ENCODE results near the gene TUBAL3. TPM values are rescaled to one million over a fixed set of nuclear protein-coding genes. Genes with fewer than 3 reads are reported as not detected.

TUBAL3 gene
- total and polyA plus RNA-seq, 4 donors: 0.75 TPM; not detected in 3

DNA sequence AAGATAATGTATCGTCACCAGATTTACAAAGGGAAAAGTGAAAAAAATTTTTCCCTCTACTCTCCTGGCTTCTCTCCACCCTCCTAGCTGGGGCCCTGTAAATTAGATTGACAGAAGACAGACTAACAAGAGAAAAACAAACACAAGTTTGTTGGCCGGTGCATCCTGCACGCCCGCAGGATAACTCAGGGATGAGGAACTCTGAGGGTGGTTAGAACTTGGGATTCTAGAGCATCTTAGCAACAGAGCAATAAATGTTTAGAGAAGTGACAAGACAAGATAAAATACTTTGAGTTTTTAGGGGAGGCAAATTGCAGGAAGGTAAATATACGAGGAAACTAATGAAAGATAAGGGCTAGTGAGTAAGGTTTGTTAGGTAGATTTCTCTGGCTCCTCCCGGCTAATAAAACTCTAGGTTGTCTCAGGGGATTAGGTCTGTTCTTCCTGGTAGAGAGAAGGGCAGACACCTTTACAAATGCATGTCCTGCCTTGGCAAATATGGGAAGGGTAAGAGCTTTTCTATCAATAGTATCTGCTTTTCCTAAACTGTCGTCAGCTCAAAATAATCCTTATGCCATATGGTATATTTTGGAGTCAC lies 44.2 kb downstream of the TUBAL3 start:
- Histone ChIP-seq H3K4me1 (ENCODE audit: control insufficient read depth in 4 of 4, insufficient read depth in 4 of 4, low read length in 3 of 4) (no peaks in the 10 kb centered on the region), H3K27me3 (ENCODE audit: control insufficient read depth in 4 of 4, insufficient read depth in 4 of 4, low read length in 3 of 4) (peaks cover 0 to 4% (median 0%) of the 10 kb centered on the region in 4 donors), H3K9me3 (ENCODE audit: control insufficient read depth in 4 of 4, low read length in 3 of 4) (no peaks in the 10 kb centered on the region), H3K4me3 (ENCODE audit: low read depth in 1 of 3, low read length in 3 of 3) (no peak overlapping the region), H3K9ac (ENCODE audit: low read depth in 1 of 2, low read length in 2 of 2) (no peak overlapping the region), H3K36me3 (ENCODE audit: control insufficient read depth in 4 of 4, insufficient read depth in 3 of 4, low read depth in 1 of 4, low read length in 3 of 4) (no peaks in the 10 kb centered on the region), H3K27ac (ENCODE audit: low read depth in 1 of 2, low read length in 2 of 2) (no peak overlapping the region)
- WGBS: 42% methylated on average over 7 of the region's 7 CpGs
- no peak for DNase-seq (ENCODE audit: low spot score)
- no peak for TF ChIP-seq TAF1 (conservative IDR thresholded peaks at IDR 0.05)
- TF ChIP-seq, protein P1, sequence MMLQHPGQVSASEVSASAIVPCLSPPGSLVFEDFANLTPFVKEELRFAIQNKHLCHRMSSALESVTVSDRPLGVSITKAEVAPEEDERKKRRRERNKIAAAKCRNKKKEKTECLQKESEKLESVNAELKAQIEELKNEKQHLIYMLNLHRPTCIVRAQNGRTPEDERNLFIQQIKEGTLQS (IDR thresholded peaks at IDR 0.05): no peak
- TF ChIP-seq GABPA (IDR thresholded peaks at IDR 0.05 in 1 of 2, conservative IDR thresholded peaks at IDR 0.05 in 1 of 2): no peak
- TF ChIP-seq YY1 (IDR thresholded peaks at IDR 0.05): no peak
- no peak for TF ChIP-seq EGR1 (IDR thresholded peaks at IDR 0.05; ENCODE audit: low read depth in 2 of 2)
- TF ChIP-seq HNF4G (IDR thresholded peaks at IDR 0.05): no peak
- no peak for TF ChIP-seq RAD21 (IDR thresholded peaks at IDR 0.05)
- TF ChIP-seq JUND (IDR thresholded peaks at IDR 0.05): no peak
- TF ChIP-seq, protein P2, sequence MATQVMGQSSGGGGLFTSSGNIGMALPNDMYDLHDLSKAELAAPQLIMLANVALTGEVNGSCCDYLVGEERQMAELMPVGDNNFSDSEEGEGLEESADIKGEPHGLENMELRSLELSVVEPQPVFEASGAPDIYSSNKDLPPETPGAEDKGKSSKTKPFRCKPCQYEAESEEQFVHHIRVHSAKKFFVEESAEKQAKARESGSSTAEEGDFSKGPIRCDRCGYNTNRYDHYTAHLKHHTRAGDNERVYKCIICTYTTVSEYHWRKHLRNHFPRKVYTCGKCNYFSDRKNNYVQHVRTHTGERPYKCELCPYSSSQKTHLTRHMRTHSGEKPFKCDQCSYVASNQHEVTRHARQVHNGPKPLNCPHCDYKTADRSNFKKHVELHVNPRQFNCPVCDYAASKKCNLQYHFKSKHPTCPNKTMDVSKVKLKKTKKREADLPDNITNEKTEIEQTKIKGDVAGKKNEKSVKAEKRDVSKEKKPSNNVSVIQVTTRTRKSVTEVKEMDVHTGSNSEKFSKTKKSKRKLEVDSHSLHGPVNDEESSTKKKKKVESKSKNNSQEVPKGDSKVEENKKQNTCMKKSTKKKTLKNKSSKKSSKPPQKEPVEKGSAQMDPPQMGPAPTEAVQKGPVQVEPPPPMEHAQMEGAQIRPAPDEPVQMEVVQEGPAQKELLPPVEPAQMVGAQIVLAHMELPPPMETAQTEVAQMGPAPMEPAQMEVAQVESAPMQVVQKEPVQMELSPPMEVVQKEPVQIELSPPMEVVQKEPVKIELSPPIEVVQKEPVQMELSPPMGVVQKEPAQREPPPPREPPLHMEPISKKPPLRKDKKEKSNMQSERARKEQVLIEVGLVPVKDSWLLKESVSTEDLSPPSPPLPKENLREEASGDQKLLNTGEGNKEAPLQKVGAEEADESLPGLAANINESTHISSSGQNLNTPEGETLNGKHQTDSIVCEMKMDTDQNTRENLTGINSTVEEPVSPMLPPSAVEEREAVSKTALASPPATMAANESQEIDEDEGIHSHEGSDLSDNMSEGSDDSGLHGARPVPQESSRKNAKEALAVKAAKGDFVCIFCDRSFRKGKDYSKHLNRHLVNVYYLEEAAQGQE (IDR thresholded peaks at IDR 0.05): no peak
- TF ChIP-seq NR2F2 (IDR thresholded peaks at IDR 0.05): no peak

DNA sequence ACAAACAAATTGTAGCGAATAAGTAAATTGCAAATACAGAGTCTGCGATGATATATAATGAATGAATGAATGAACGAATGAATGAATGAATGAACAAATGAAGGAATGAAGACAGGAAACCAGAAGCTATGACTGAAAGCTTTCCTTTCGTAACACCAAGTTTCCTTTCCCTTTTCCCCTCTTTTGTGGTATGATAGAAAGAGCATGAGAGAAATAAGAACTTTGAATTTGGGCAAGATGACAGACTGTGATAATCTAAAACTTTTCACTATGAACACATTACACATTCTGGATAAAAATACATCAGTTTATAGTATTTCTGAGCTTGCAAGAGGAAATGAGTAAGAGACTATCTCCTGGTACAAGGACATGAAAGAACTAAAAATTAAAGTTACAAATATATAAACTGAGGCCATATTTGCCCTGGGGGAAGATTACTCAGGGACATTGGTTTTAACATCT lies 48.3 kb downstream of the TUBAL3 start:
- no peaks in the 10 kb centered on the region for H3K9me3 ChIP-seq (ENCODE audit: control insufficient read depth in 4 of 4, low read length in 3 of 4)
- TF ChIP-seq, protein P3, sequence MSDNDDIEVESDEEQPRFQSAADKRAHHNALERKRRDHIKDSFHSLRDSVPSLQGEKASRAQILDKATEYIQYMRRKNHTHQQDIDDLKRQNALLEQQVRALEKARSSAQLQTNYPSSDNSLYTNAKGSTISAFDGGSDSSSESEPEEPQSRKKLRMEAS (IDR thresholded peaks at IDR 0.05): no peak
- no peak for TF ChIP-seq TAF1 (conservative IDR thresholded peaks at IDR 0.05)
- TF ChIP-seq, protein P4, sequence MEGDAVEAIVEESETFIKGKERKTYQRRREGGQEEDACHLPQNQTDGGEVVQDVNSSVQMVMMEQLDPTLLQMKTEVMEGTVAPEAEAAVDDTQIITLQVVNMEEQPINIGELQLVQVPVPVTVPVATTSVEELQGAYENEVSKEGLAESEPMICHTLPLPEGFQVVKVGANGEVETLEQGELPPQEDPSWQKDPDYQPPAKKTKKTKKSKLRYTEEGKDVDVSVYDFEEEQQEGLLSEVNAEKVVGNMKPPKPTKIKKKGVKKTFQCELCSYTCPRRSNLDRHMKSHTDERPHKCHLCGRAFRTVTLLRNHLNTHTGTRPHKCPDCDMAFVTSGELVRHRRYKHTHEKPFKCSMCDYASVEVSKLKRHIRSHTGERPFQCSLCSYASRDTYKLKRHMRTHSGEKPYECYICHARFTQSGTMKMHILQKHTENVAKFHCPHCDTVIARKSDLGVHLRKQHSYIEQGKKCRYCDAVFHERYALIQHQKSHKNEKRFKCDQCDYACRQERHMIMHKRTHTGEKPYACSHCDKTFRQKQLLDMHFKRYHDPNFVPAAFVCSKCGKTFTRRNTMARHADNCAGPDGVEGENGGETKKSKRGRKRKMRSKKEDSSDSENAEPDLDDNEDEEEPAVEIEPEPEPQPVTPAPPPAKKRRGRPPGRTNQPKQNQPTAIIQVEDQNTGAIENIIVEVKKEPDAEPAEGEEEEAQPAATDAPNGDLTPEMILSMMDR (IDR thresholded peaks at IDR 0.05; ENCODE audit: low read depth, low read length, missing input control): no peak
- TF ChIP-seq RXRA (IDR thresholded peaks at IDR 0.05): no peak
- TF ChIP-seq HNF4A (conservative IDR thresholded peaks at IDR 0.05): no peak
- TF ChIP-seq, protein P2 (IDR thresholded peaks at IDR 0.05): no peak
- TF ChIP-seq FOXA2 (IDR thresholded peaks at IDR 0.05): no peak
- TF ChIP-seq, protein P1 (IDR thresholded peaks at IDR 0.05): no peak
- TF ChIP-seq NR2F2 (IDR thresholded peaks at IDR 0.05): no peak
- no peak for TF ChIP-seq FOXA1 (IDR thresholded peaks at IDR 0.05)
- TF ChIP-seq SP1 (IDR thresholded peaks at IDR 0.05): no peak
- TF ChIP-seq EGR1 (IDR thresholded peaks at IDR 0.05; ENCODE audit: low read depth in 2 of 2): no peak
- TF ChIP-seq JUND (IDR thresholded peaks at IDR 0.05): no peak
- TF ChIP-seq, protein P5, sequence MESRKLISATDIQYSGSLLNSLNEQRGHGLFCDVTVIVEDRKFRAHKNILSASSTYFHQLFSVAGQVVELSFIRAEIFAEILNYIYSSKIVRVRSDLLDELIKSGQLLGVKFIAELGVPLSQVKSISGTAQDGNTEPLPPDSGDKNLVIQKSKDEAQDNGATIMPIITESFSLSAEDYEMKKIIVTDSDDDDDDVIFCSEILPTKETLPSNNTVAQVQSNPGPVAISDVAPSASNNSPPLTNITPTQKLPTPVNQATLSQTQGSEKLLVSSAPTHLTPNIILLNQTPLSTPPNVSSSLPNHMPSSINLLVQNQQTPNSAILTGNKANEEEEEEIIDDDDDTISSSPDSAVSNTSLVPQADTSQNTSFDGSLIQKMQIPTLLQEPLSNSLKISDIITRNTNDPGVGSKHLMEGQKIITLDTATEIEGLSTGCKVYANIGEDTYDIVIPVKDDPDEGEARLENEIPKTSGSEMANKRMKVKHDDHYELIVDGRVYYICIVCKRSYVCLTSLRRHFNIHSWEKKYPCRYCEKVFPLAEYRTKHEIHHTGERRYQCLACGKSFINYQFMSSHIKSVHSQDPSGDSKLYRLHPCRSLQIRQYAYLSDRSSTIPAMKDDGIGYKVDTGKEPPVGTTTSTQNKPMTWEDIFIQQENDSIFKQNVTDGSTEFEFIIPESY (IDR thresholded peaks at IDR 0.05): no peak
- no peak for TF ChIP-seq YY1 (IDR thresholded peaks at IDR 0.05)
- H3K27me3 ChIP-seq (ENCODE audit: control insufficient read depth in 4 of 4, insufficient read depth in 4 of 4, low read length in 3 of 4): no peaks in the 10 kb centered on the region
- H3K36me3 ChIP-seq (ENCODE audit: control insufficient read depth in 4 of 4, insufficient read depth in 3 of 4, low read depth in 1 of 4, low read length in 3 of 4): no peaks in the 10 kb centered on the region
- H3K27ac ChIP-seq (ENCODE audit: low read depth in 1 of 2, low read length in 2 of 2): no peak overlapping the region
- no peaks in the 10 kb centered on the region for H3K4me1 ChIP-seq (ENCODE audit: control insufficient read depth in 4 of 4, insufficient read depth in 4 of 4, low read length in 3 of 4)
- 78% methylated on average over 4 of the region's 4 CpGs for WGBS
- no peak overlapping the region for H3K9ac ChIP-seq (ENCODE audit: low read depth in 1 of 2, low read length in 2 of 2)
- H3K4me3 ChIP-seq (ENCODE audit: low read depth in 1 of 3, low read length in 3 of 3): no peak overlapping the region
- DNase-seq (ENCODE audit: low spot score): no peak
